Neuronal stem cell (in vitro differentiated cells): Measurements from ENCODE around the gene SIK3.

Experiments used
- DNase-seq: peaks from one replicate; pipeline ENCODE4 v3.0.0-alpha.2; 2013; ENCODE audit warnings: low spot score
- H2AFZ ChIP-seq: one replicate; pipeline ENCODE4 v1.6.1; 2013; ENCODE audit warnings: mild to moderate bottlenecking, low read length, inconsistent platforms
- H2AK5ac ChIP-seq: 2 replicates; pipeline ENCODE4 v1.6.1; 2013; ENCODE audit warnings: low read depth, mild to moderate bottlenecking, inconsistent platforms, low read length, moderate library complexity, mixed read lengths
- H2BK120ac ChIP-seq: 2 replicates; pipeline ENCODE4 v1.6.1; 2013; ENCODE audit warnings: low read depth, mild to moderate bottlenecking, inconsistent platforms, low read length, moderate library complexity, mixed read lengths
- H2BK12ac ChIP-seq: one replicate; pipeline ENCODE4 v1.6.1; 2013; ENCODE audit warnings: low read length, inconsistent platforms
- H2BK15ac ChIP-seq: 2 replicates; pipeline ENCODE4 v1.6.1; 2013; ENCODE audit warnings: mild to moderate bottlenecking, low read length, inconsistent platforms, mixed read lengths
- H2BK5ac ChIP-seq: one replicate; pipeline ENCODE4 v1.6.1; 2013; ENCODE audit warnings: inconsistent platforms, mild to moderate bottlenecking, low read length, moderate library complexity
- H3K14ac ChIP-seq: one replicate; pipeline ENCODE4 v1.6.1; 2013; ENCODE audit warnings: low read length, inconsistent platforms
- H3K18ac ChIP-seq: 2 replicates; pipeline ENCODE4 v1.6.1; 2013; ENCODE audit warnings: low read length, inconsistent platforms
- H3K23ac ChIP-seq: 2 replicates; pipeline ENCODE4 v1.6.1; 2013; ENCODE audit warnings: low read depth, mild to moderate bottlenecking, mixed read lengths, low read length, inconsistent platforms; ENCODE audit not compliant: poor library complexity
- H3K27ac ChIP-seq: replicated peaks from 3 replicates; pipeline ENCODE4 v1.5.1; 2013; ENCODE audit warnings: low read length, inconsistent platforms
- H3K27me3 ChIP-seq, 3 experiments: 2 replicates each; pipeline ENCODE4 v1.6.1; 2013; ENCODE audit warnings: low read length in 3 of 3, mild to moderate bottlenecking in 2 of 3, inconsistent platforms in 1 of 3, low read depth in 1 of 3, mixed read lengths in 1 of 3, moderate library complexity in 1 of 3; ENCODE audit not compliant: control insufficient read depth in 3 of 3, insufficient read depth in 3 of 3
- H3K36me3 ChIP-seq, 2 donors: replicated peaks in 1 of 2; 2 replicates each; pipeline ENCODE4 v1.6.1; 2013; ENCODE audit warnings: low read length in 2 of 2; ENCODE audit not compliant: control insufficient read depth in 2 of 2, insufficient read depth in 2 of 2
- H3K4ac ChIP-seq: 2 replicates; pipeline ENCODE4 v1.6.1; 2013; ENCODE audit warnings: inconsistent platforms, mild to moderate bottlenecking, low read length, moderate library complexity
- H3K4me1 ChIP-seq, 2 donors: 1 replicate in 1 of 2; 2 replicates in 1 of 2; pipeline ENCODE4 v1.6.1; 2013; ENCODE audit warnings: low read length in 2 of 2, low read depth in 1 of 2; ENCODE audit not compliant: control insufficient read depth in 2 of 2, insufficient read depth in 1 of 2
- H3K4me2 ChIP-seq: one replicate; pipeline ENCODE4 v1.6.1; 2013; ENCODE audit warnings: mild to moderate bottlenecking, low read length, inconsistent platforms; ENCODE audit not compliant: insufficient read depth, poor library complexity, severe bottlenecking
- H3K4me3 ChIP-seq, 2 donors: 2 replicates each; pipeline ENCODE4 v1.5.1; 2013; ENCODE audit warnings: low read length in 2 of 2, mild to moderate bottlenecking in 2 of 2, inconsistent platforms in 1 of 2, moderate library complexity in 1 of 2
- H3K79me1 ChIP-seq: one replicate; pipeline ENCODE4 v1.6.1; 2013; ENCODE audit warnings: low read depth, mild to moderate bottlenecking, inconsistent platforms, low read length, moderate library complexity
- H3K9ac ChIP-seq: one replicate; pipeline ENCODE4 v1.6.1; 2013; ENCODE audit warnings: mild to moderate bottlenecking, low read depth, low read length, inconsistent platforms; ENCODE audit not compliant: poor library complexity
- H3K9me3 ChIP-seq, 2 donors: replicated peaks in 1 of 2; 2 replicates each; pipeline versions ENCODE3 to v1.6.1; 2013; ENCODE audit warnings: low read length in 2 of 2, mild to moderate bottlenecking in 2 of 2, inconsistent platforms in 1 of 2, low read depth in 1 of 2, mixed read lengths in 1 of 2, moderate library complexity in 1 of 2; ENCODE audit not compliant: control insufficient read depth in 2 of 2, insufficient read depth in 1 of 2
- H4K8ac ChIP-seq: one replicate; pipeline ENCODE4 v1.6.1; 2013; ENCODE audit warnings: low read depth, mild to moderate bottlenecking, inconsistent platforms, low read length, moderate library complexity
- H4K91ac ChIP-seq: one replicate; pipeline ENCODE4 v1.6.1; 2013; ENCODE audit warnings: low read length, low read depth, mild to moderate bottlenecking, inconsistent platforms; ENCODE audit not compliant: poor library complexity
- WGBS, 2 donors: extraction: QIAGEN DNeasy Blood & Tissue Kit; methylation state at CpG; one replicate each; pipeline ENCODE4 v1.1.7; 2013; ENCODE audit warnings: missing lambda C conversion rate in 2 of 2, mixed read lengths in 1 of 2; ENCODE audit not compliant: insufficient read length in 2 of 2, insufficient replicate concordance in 1 of 2; ENCODE audit errors: extremely low coverage in 2 of 2; 5-methylcytosine and 5-hydroxymethylcytosine counted together

SIK3 gene

GRCh38 chr11:116916886-116917285, 181.3 kb downstream of the SIK3 start:
- Histone ChIP-seq H3K18ac (no peak overlapping the region), H2BK15ac (no peak overlapping the region), H4K8ac (no peak overlapping the region), H3K9me3 (no peaks in the 10 kb centered on the region), H3K36me3 (peaks cover 0 to 4% of the 10 kb centered on the region in 2 donors), H4K91ac (no peak overlapping the region), H2AFZ (no peak overlapping the region), H2BK5ac (no peak overlapping the region), H3K4me2 (no peak overlapping the region), H3K27ac (no peak overlapping the region), H3K4me3 (no peak overlapping the region), H3K14ac (no peak overlapping the region), H3K23ac (no peak overlapping the region), H2BK120ac (no peak overlapping the region), H2BK12ac (no peak overlapping the region), H2AK5ac (no peak overlapping the region), H3K27me3 (no peaks in the 10 kb centered on the region), H3K4me1 (no peaks in the 10 kb centered on the region), H3K79me1 (no peaks in the 10 kb centered on the region), H3K4ac (no peak overlapping the region), H3K9ac (no peak overlapping the region)
- no CpG with 5 or more reads among the region's 12 CpGs for WGBS, 2 donors
- DNase-seq = no peak

GRCh38 chr11:116916052-116916451, 182.2 kb downstream of the SIK3 start:
- H3K18ac ChIP-seq = no peak overlapping the region
- no peak overlapping the region for H2BK15ac ChIP-seq
- H3K9ac ChIP-seq = no peak overlapping the region
- H2AFZ ChIP-seq = no peak overlapping the region
- no peak overlapping the region for H3K4ac ChIP-seq
- H4K91ac ChIP-seq = no peak overlapping the region
- H3K23ac ChIP-seq = no peak overlapping the region
- H2AK5ac ChIP-seq = no peak overlapping the region
- H2BK120ac ChIP-seq = no peak overlapping the region
- DNase-seq = no peak
- no peaks in the 10 kb centered on the region for H3K27me3 ChIP-seq
- H3K36me3 ChIP-seq = peaks cover 0 to 4% of the 10 kb centered on the region in 2 donors
- H3K4me3 ChIP-seq = no peak overlapping the region
- WGBS, 2 donors = no CpG with 5 or more reads among the region's 2 CpGs
- no peak overlapping the region for H3K27ac ChIP-seq
- no peak overlapping the region for H3K14ac ChIP-seq
- no peaks in the 10 kb centered on the region for H3K79me1 ChIP-seq
- no peak overlapping the region for H2BK12ac ChIP-seq
- no peak overlapping the region for H2BK5ac ChIP-seq
- H3K4me1 ChIP-seq = no peaks in the 10 kb centered on the region
- no peak overlapping the region for H3K4me2 ChIP-seq
- H4K8ac ChIP-seq = no peak overlapping the region
- no peaks in the 10 kb centered on the region for H3K9me3 ChIP-seq

- Histone ChIP-seq H4K91ac (no peak overlapping the region), H3K4me2 (no peak overlapping the region), H4K8ac (no peak overlapping the region), H3K4ac (no peak overlapping the region), H2AK5ac (no peak overlapping the region), H3K36me3 (no peaks in the 10 kb centered on the region), H3K27ac (no peak overlapping the region), H3K27me3 (no peaks in the 10 kb centered on the region), H2AFZ (no peak overlapping the region), H3K23ac (no peak overlapping the region), H3K14ac (no peak overlapping the region), H2BK120ac (no peak overlapping the region), H2BK5ac (no peak overlapping the region), H3K4me3 (no peak overlapping the region), H2BK15ac (no peak overlapping the region), H3K4me1 (no peaks in the 10 kb centered on the region), H3K79me1 (no peaks in the 10 kb centered on the region), H2BK12ac (no peak overlapping the region), H3K18ac (no peak overlapping the region), H3K9me3 (no peaks in the 10 kb centered on the region), H3K9ac (no peak overlapping the region)
- no peak for DNase-seq
These were observed 185.2 kb downstream of the SIK3 start for GRCh38 chr11:116913000-116913399.

GRCh38 chr11:116911976-116912734, 186.1 kb downstream of the SIK3 start:
- Histone ChIP-seq H2AK5ac (no peak overlapping the region), H2BK15ac (no peak overlapping the region), H3K27ac (no peak overlapping the region), H3K4me3 (no peak overlapping the region), H3K79me1 (no peaks in the 10 kb centered on the region), H3K4ac (no peak overlapping the region), H3K9me3 (no peaks in the 10 kb centered on the region), H2AFZ (no peak overlapping the region), H3K4me2 (no peak overlapping the region), H4K8ac (no peak overlapping the region), H3K23ac (no peak overlapping the region), H3K14ac (no peak overlapping the region), H2BK120ac (no peak overlapping the region), H3K36me3 (no peaks in the 10 kb centered on the region), H3K18ac (no peak overlapping the region), H3K4me1 (no peaks in the 10 kb centered on the region), H4K91ac (no peak overlapping the region), H2BK12ac (no peak overlapping the region), H2BK5ac (no peak overlapping the region), H3K9ac (no peak overlapping the region), H3K27me3 (no peaks in the 10 kb centered on the region)
- no CpG with 5 or more reads among the region's 7 CpGs for WGBS, 2 donors
- no peak for DNase-seq
